ENCODE data around the gene ARHGAP32. TPM values are rescaled to one million over a fixed set of nuclear protein-coding genes. Genes with fewer than 3 reads are reported as not detected.

ARHGAP32 gene
- total RNA-seq, 1 experiment from 2014 or later, result 22.0 TPM

GRCh38 chr11:129040934-129041333, 151.2 kb downstream of the ARHGAP32 start:
- H3K27me3 ChIP-seq (ENCODE audit: insufficient read depth, low read length), result no peaks in the 10 kb centered on the region
- H3T11ph ChIP-seq (ENCODE audit: low read length), result no peak overlapping the region
- no peak overlapping the region for H2BK15ac ChIP-seq (ENCODE audit: low read depth, low read length)
- H3K79me2 ChIP-seq (ENCODE audit: insufficient read depth, low read length), result no peaks in the 10 kb centered on the region
- H3K56ac ChIP-seq (ENCODE audit: insufficient read length, low read depth, low read length), result no peak overlapping the region
- no peak overlapping the region for H3K4me2 ChIP-seq (ENCODE audit: insufficient read depth, insufficient read length, low read length)
- H3K9ac ChIP-seq (ENCODE audit: extremely low read depth, insufficient read length, low read length), result no peak overlapping the region
- no peak overlapping the region for H4K91ac ChIP-seq (ENCODE audit: insufficient read length, low read depth, low read length)
- H3K4ac ChIP-seq (ENCODE audit: low read depth, low read length), result no peak overlapping the region
- H3K4me1 ChIP-seq (ENCODE audit: insufficient read depth, low read length), result no peaks in the 10 kb centered on the region; the same call in 1 of the 2 replicates
- no peak overlapping the region for H3K14ac ChIP-seq (ENCODE audit: insufficient read depth, low read length)
- H2BK5ac ChIP-seq (ENCODE audit: insufficient read length, low read length), result no peak overlapping the region
- no peaks in the 10 kb centered on the region for H3K79me1 ChIP-seq (ENCODE audit: insufficient read depth, low read depth, low read length, poor library complexity, severe bottlenecking)
- H2BK20ac ChIP-seq (ENCODE audit: low read depth, low read length, poor library complexity, severe bottlenecking), result no peak overlapping the region
- TF ChIP-seq CTCF (conservative IDR thresholded peaks at IDR 0.05), result no peak
- Mint-ChIP-seq H3K4me3 (no peak overlapping the region), H3K36me3 (ENCODE audit: insufficient read depth in 1 of 3, low read depth in 3 of 3) (peaks cover 14 to 24% (median 18%) of the 10 kb centered on the region in 3 experiments; a peak in 6 of 7 replicates), H3K4me1 (no peaks in the 10 kb centered on the region), H3K27me3 (ENCODE audit: low read depth) (no peaks in the 10 kb centered on the region), H3K27ac (no peak overlapping the region), H3K9me3 (peaks cover 7 to 13% of the 10 kb centered on the region in 2 experiments; a peak in 3 of 5 replicates)
- H3K23ac ChIP-seq (ENCODE audit: insufficient read length, low read depth, low read length), result no peak overlapping the region
- no peak overlapping the region for H4K5ac ChIP-seq (ENCODE audit: insufficient read length, low read depth, low read length)
- H2BK12ac ChIP-seq (ENCODE audit: insufficient read length, low read depth, low read length), result no peak overlapping the region
- no peak overlapping the region for H3K18ac ChIP-seq (ENCODE audit: insufficient read length, low read depth, low read length)
- no peak overlapping the region for H3K27ac ChIP-seq (ENCODE audit: insufficient read length, low read depth, low read length)
- H4K20me1 ChIP-seq (ENCODE audit: control insufficient read depth, insufficient read depth, insufficient read length), result no peaks in the 10 kb centered on the region
- DNase-seq, result no peak
- H3K23me2 ChIP-seq (ENCODE audit: insufficient read length, low read depth, low read length, poor library complexity, severe bottlenecking), result no peaks in the 10 kb centered on the region
- H4K8ac ChIP-seq (replicated peaks; ENCODE audit: insufficient read length, low read depth, low read length), result no peak overlapping the region
- H2BK120ac ChIP-seq (ENCODE audit: low read depth, low read length, poor library complexity, severe bottlenecking), result no peak overlapping the region
- no peaks in the 10 kb centered on the region for H3K9me3 ChIP-seq (ENCODE audit: control insufficient read depth, low read depth, low read length)
- no peak overlapping the region for H2AK5ac ChIP-seq (ENCODE audit: insufficient read length, low read length)
- H2AFZ ChIP-seq (ENCODE audit: low read length), result no peak overlapping the region
